NB4 (cell line): ENCODE data around the gene FTO.

Source experiments
- DNase-seq: peaks from one replicate; pipeline ENCODE4 v3.0.0; 2010; ENCODE audit warnings: low read depth
- H3K4me3 ChIP-seq: one replicate; pipeline ENCODE4 v1.5.1; 2011; ENCODE audit warnings: mild to moderate bottlenecking, low read depth, low read length, moderate library complexity
- MYC ChIP-seq: IDR thresholded peaks from 2 replicates; pipeline ENCODE4 v1.6.1; 2011; ENCODE audit warnings: low read depth, low read length
- POLR2A ChIP-seq: IDR thresholded peaks from 2 replicates; pipeline ENCODE4 v1.6.1; 2011; ENCODE audit warnings: mild to moderate bottlenecking; ENCODE audit not compliant: insufficient read length; ENCODE audit errors: extremely low read depth
- TF ChIP-seq, protein P1 (sequence below): IDR thresholded peaks from 2 replicates; pipeline ENCODE4 v1.6.1; 2011; ENCODE audit warnings: low read depth, low read length
- TF ChIP-seq, protein P2 (sequence below): IDR thresholded peaks from one replicate; pipeline ENCODE4 v1.5.1; 2012; ENCODE audit warnings: low read depth, low read length

The FTO gene

GRCh38 chr16:53771655-53772497 lies 67.9 kb downstream of the FTO start:
- no peak for DNase-seq
- TF ChIP-seq, protein P1, sequence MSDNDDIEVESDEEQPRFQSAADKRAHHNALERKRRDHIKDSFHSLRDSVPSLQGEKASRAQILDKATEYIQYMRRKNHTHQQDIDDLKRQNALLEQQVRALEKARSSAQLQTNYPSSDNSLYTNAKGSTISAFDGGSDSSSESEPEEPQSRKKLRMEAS, result no peak
- TF ChIP-seq POLR2A, result no peak
- TF ChIP-seq, protein P2, sequence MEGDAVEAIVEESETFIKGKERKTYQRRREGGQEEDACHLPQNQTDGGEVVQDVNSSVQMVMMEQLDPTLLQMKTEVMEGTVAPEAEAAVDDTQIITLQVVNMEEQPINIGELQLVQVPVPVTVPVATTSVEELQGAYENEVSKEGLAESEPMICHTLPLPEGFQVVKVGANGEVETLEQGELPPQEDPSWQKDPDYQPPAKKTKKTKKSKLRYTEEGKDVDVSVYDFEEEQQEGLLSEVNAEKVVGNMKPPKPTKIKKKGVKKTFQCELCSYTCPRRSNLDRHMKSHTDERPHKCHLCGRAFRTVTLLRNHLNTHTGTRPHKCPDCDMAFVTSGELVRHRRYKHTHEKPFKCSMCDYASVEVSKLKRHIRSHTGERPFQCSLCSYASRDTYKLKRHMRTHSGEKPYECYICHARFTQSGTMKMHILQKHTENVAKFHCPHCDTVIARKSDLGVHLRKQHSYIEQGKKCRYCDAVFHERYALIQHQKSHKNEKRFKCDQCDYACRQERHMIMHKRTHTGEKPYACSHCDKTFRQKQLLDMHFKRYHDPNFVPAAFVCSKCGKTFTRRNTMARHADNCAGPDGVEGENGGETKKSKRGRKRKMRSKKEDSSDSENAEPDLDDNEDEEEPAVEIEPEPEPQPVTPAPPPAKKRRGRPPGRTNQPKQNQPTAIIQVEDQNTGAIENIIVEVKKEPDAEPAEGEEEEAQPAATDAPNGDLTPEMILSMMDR, result no peak
- TF ChIP-seq MYC, result no peak
- no peak overlapping the region for H3K4me3 ChIP-seq

GRCh38 chr16:53773150-53773846 lies 69.3 kb downstream of the FTO start:
- TF ChIP-seq, protein P2, result peak; percentile 66
- TF ChIP-seq, protein P1, result peak; percentile 42; the same call in 1 of the 2 replicates
- no peak for TF ChIP-seq POLR2A
- TF ChIP-seq MYC, result peak; percentile 52
- no peak overlapping the region for H3K4me3 ChIP-seq
- DNase-seq, result peak; percentile 88

DNA sequence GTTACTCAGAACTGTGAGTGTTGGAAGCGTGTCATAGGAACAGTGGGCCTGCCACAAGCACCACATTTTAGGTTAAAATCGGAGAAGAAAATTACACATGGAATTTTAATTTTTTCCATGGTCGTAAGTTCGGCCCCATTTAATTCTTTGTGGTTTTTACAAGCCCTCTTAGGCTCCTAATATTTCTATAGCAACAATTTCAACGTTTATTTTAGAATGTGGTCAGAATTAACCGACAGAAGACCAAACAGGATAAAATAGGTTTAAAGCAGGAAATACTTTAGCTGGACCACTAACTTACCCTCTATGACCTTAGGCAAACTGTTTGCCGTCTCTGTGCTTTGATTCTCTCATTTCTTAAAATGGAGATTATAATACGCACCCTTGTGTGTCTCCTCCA lies 69.9 kb downstream of the FTO start:
- H3K4me3 ChIP-seq, result no peak overlapping the region
- no peak for TF ChIP-seq MYC
- peak; percentile 39 for DNase-seq

- peak; percentile 31 for DNase-seq
- no peak overlapping the region for H3K4me3 ChIP-seq
- TF ChIP-seq MYC, result no peak
- no peak for TF ChIP-seq POLR2A
- TF ChIP-seq, protein P1, result no peak
- TF ChIP-seq, protein P2, result no peak
Measured at GRCh38 chr16:53775106-53775820, 71.3 kb downstream of the FTO start.

DNA sequence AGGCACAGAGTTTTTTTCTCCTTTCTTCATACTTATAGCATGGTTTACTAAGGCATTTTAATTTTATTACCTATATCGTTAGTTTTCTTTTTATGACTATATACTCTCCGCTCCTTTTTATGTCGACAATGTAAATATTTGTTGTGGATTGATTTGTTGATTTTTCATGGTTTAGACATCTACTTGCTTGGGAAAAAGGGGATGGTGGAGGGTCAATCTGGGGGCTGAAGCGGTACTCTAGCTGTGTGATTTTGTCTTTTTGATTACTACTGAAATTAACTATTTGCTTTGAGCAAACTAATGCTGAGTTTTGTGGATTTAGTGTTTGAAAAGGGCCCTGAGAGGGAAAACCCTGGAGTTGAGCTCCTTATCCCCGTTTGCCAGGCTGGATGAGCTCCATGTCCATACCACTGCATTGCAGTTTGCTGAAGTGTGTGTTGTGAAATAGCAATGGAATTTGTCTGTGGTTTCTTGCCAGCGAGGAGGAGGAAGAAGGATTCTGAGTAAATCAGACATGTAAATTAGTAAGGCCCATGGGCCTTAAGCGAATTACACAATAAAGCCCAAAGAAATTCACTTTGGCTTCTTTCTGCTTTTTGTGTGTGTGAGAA lies 72.0 kb downstream of the FTO start:
- no peak overlapping the region for H3K4me3 ChIP-seq
- DNase-seq, result peak; percentile 87
- TF ChIP-seq MYC (peak; percentile 28; the same call in 1 of the 2 replicates), POLR2A (no peak)

GRCh38 chr16:53779186-53779585 lies 75.2 kb downstream of the FTO start:
- TF ChIP-seq, protein P1, result no peak
- TF ChIP-seq POLR2A (no peak), MYC (no peak)
- TF ChIP-seq, protein P2, result no peak
- no peak overlapping the region for H3K4me3 ChIP-seq
- DNase-seq, result no peak
